Mesothelial cell of epicardium (in vitro differentiated cells): ENCODE measurements around the gene SLCO3A1. TPM values are rescaled to one million over a fixed set of nuclear protein-coding genes. Genes with fewer than 3 reads are reported as not detected.

Experiments
- DNase-seq, 2 experiments: peaks; one replicate each; pipeline ENCODE4 v3.0.0; 2021; ENCODE audit warnings: low spot score in 2 of 2; ENCODE audit not compliant: unreplicated experiment in 2 of 2
- H3K27ac Mint-ChIP-seq: 2 replicates; pipeline ENCODE4 v1.8.0; 2021; ENCODE audit warnings: mixed read lengths
- H3K27me3 Mint-ChIP-seq: 2 replicates; pipeline ENCODE4 v1.8.0; 2021; ENCODE audit warnings: low read depth, mixed read lengths
- H3K36me3 Mint-ChIP-seq: 2 replicates; pipeline ENCODE4 v1.8.0; 2021; ENCODE audit warnings: mixed read lengths
- H3K4me1 Mint-ChIP-seq: 2 replicates; pipeline ENCODE4 v1.8.0; 2021; ENCODE audit warnings: mixed read lengths
- H3K4me3 Mint-ChIP-seq: 2 replicates; pipeline ENCODE4 v1.8.0; 2021; ENCODE audit warnings: mild to moderate bottlenecking, moderate library complexity, mixed read lengths
- H3K9me3 Mint-ChIP-seq: 2 replicates; pipeline ENCODE4 v1.8.0; 2021; ENCODE audit warnings: mixed read lengths
- total RNA-seq: library from RNA; stranded (reverse); gene quantifications from 3 replicates; pipeline ENCODE4 v1.2.1, GENCODE V29; 2021
- TF ChIP-seq, protein P1 (sequence below): fragments of 200-600 bp; sonication (generic); IDR thresholded peaks from one replicate; pipeline ENCODE4 v1.5.0; 2021; ENCODE audit warnings: antibody characterized with exemption; ENCODE audit not compliant: unreplicated experiment

The SLCO3A1 gene
- total RNA-seq, 1 donor from 2014 or later, result 1.9 TPM

DNA sequence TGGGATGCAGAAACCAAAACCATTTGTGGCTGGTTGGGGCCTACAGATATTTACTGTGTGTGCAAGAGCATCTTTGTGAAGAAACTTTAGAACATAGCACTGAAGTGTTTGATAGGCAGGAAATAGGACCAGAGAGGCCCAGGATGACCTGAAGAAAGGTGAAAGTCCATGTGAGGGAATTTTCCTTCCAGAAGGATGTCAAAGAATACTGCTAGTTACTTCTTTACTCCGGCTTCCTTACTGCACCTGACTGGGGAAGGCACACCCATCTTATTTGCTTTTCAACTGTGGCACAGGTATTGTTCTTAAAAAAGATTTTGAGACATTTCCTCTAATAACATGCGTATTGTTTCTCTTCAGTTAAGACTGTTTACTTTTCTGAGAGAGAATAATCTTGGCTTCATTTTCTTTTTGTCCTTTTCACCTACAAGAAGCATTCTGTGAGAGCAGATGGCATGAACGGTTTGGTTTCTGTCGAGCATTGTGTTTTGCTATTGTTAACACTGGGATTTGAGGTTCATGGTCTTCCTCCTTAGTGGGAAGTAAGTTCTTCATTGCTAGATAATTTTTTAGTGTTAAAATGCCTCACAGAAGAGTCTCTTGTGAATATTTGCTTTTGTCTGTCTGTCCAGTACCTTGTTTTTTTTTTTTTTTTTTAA, 71.5 kb downstream of the SLCO3A1 start:
- Mint-ChIP-seq H3K27ac (no peak overlapping the region), H3K4me3 (no peak overlapping the region), H3K27me3 (peaks cover 13% of the 10 kb centered on the region), H3K36me3 (no peaks in the 10 kb centered on the region), H3K4me1 (peaks cover 17% of the 10 kb centered on the region), H3K9me3 (no peaks in the 10 kb centered on the region)
- TF ChIP-seq, protein P1, sequence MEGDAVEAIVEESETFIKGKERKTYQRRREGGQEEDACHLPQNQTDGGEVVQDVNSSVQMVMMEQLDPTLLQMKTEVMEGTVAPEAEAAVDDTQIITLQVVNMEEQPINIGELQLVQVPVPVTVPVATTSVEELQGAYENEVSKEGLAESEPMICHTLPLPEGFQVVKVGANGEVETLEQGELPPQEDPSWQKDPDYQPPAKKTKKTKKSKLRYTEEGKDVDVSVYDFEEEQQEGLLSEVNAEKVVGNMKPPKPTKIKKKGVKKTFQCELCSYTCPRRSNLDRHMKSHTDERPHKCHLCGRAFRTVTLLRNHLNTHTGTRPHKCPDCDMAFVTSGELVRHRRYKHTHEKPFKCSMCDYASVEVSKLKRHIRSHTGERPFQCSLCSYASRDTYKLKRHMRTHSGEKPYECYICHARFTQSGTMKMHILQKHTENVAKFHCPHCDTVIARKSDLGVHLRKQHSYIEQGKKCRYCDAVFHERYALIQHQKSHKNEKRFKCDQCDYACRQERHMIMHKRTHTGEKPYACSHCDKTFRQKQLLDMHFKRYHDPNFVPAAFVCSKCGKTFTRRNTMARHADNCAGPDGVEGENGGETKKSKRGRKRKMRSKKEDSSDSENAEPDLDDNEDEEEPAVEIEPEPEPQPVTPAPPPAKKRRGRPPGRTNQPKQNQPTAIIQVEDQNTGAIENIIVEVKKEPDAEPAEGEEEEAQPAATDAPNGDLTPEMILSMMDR, result no peak
- DNase-seq, result no peak

DNA sequence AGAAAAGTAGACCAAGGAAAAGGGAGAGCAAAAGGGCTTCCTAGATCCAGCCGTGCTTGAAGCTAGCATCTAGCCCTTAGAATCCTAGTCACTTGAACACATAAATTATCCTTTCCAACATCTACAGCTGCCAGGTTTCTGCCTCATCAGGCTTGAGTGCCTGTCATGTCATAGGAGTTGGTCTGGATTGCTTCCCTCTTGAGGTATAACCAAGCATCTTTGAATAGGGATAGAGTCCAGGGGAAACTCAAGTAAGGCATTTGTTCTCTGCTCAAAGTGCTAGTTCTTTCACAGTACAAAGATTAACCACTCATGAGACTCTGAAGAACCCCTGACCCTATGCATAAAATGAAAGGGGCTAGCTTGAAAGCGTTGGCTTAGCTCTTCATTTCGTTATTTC, 72.3 kb downstream of the SLCO3A1 start:
- Mint-ChIP-seq H3K4me1 (peaks cover 17% of the 10 kb centered on the region), H3K27ac (no peak overlapping the region), H3K4me3 (no peak overlapping the region), H3K27me3 (peaks cover 11% of the 10 kb centered on the region), H3K9me3 (no peaks in the 10 kb centered on the region), H3K36me3 (no peaks in the 10 kb centered on the region)
- DNase-seq, result no peak
- TF ChIP-seq, protein P1, result no peak

DNA sequence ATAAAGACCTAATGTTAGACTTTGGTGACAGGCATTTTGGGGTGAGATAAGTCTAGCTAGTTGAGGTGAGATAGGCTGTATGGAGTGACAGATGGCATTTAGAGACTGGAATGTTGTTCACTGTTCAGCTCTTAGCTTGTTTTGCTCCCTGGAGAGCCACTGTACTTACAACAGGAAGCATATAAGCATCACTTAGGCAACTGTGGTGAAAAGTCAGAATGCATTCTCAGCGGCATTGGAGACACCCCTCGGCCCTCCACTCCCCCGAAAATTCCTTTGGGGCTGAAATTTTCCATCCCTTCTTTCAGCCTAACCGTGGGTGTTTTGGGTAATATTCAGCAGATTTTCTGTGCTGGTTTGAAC, 73.4 kb downstream of the SLCO3A1 start:
- H3K27ac Mint-ChIP-seq, result no peak overlapping the region
- H3K9me3 Mint-ChIP-seq, result no peaks in the 10 kb centered on the region

DNA sequence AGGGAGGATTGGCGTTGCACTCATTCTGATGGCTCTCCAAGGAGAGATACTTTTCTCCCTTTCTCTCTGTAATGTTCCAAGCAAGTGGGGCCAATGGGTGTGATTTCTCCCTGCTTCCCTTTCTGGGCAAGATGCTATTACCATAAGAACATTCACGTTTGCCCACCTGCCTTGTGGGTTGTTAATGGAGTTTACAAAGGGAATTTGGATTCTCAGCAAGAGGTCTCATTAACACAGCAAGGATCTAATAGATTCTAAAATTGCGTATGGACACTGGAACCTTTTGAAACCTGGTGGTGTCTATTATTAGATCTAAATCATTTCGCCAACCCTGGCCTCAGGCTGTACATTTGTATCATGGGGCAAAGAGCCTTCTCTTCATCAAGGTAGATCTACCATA, 74.1 kb downstream of the SLCO3A1 start:
- H3K4me3 Mint-ChIP-seq, result no peak overlapping the region
- peaks cover 24% of the 10 kb centered on the region for H3K27me3 Mint-ChIP-seq
- H3K9me3 Mint-ChIP-seq, result no peaks in the 10 kb centered on the region
- TF ChIP-seq, protein P1, result no peak
- no peak overlapping the region for H3K27ac Mint-ChIP-seq
- no peak for DNase-seq
- H3K4me1 Mint-ChIP-seq, result peaks cover 14% of the 10 kb centered on the region
- no peaks in the 10 kb centered on the region for H3K36me3 Mint-ChIP-seq

More for the DNA sequence above, 73.4 kb downstream of the SLCO3A1 start:
- peaks cover 20% of the 10 kb centered on the region for H3K27me3 Mint-ChIP-seq
- TF ChIP-seq, protein P1, result no peak
- peaks cover 17% of the 10 kb centered on the region for H3K4me1 Mint-ChIP-seq
- no peaks in the 10 kb centered on the region for H3K36me3 Mint-ChIP-seq
- H3K4me3 Mint-ChIP-seq, result no peak overlapping the region
- no peak for DNase-seq

DNA sequence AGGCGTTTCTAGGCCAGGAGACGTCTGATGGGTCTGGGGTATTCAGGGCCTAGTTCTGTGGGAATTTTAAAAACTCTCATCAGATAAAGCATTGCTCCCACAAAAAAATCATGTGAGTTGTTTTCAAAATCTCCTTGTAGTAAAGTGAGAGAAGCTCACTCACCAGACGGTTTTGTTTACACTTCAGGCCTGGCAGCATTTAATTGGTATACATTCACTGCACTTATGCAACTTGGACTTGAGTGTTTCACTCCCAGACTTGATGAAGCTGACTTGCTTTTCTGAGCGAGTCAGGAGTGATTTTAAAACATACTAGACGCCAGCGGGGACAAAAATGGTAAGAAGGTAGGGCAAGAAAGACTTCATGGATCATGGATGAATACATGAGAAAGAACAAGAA, 75.2 kb downstream of the SLCO3A1 start:
- Mint-ChIP-seq H3K27me3 (peaks cover 26% of the 10 kb centered on the region), H3K4me3 (no peak overlapping the region), H3K9me3 (no peaks in the 10 kb centered on the region), H3K36me3 (no peaks in the 10 kb centered on the region), H3K4me1 (peaks cover 9% of the 10 kb centered on the region), H3K27ac (no peak overlapping the region)
- TF ChIP-seq, protein P1, result no peak
- no peak for DNase-seq
